Measurements from ENCODE around the gene ACLY. TPM values are rescaled to one million over a fixed set of nuclear protein-coding genes. Genes with fewer than 3 reads are reported as not detected.

ACLY gene
- total and polyA plus RNA-seq, 2 of the 13 experiments (the other 11 are each of a cell fraction or from before 2014, with no cell fraction given): 111 to 218 TPM

DNA sequence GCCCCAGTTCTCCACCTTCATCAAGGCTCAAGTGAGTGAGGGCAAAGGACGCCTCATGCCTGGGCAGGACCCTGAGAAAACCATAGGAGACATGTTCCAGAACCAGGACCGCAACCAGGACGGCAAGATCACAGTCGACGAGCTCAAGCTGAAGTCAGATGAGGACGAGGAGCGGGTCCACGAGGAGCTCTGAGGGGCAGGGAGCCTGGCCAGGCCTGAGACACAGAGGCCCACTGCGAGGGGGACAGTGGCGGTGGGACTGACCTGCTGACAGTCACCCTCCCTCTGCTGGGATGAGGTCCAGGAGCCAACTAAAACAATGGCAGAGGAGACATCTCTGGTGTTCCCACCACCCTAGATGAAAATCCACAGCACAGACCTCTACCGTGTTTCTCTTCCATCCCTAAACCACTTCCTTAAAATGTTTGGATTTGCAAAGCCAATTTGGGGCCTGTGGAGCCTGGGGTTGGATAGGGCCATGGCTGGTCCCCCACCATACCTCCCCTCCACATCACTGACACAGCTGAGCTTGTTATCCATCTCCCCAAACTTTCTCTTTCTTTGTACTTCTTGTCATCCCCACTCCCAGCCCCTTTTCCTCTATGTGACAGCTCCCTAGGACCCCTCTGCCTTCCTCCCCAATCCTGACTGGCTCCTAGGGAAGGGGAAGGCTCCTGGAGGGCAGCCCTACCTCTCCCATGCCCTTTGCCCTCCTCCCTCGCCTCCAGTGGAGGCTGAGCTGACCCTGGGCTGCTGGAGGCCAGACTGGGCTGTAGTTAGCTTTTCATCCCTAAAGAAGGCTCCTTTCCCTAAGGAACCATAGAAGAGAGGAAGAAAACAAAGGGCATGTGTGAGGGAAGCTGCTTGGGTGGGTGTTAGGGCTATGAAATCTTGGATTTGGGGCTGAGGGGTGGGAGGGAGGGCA is 96.3 kb downstream of the ACLY start (continued):
- no peak for TF ChIP-seq ZNF224 (CRISPR knock-in tag; IDR thresholded peaks at IDR 0.05)
- TF ChIP-seq ZNF562 (CRISPR knock-in tag; IDR thresholded peaks at IDR 0.05; ENCODE audit: borderline replicate concordance): no peak
- TF ChIP-seq ARID2 (CRISPR knock-in tag; IDR thresholded peaks at IDR 0.05; ENCODE audit: borderline replicate concordance): no peak
- TF ChIP-seq MAF1 (CRISPR knock-in tag; IDR thresholded peaks at IDR 0.05; ENCODE audit: borderline replicate concordance): no peak
- TF ChIP-seq ZNF329 (CRISPR knock-in tag; IDR thresholded peaks at IDR 0.05; ENCODE audit: low read depth): no peak
- TF ChIP-seq SIX4 (CRISPR knock-in tag; IDR thresholded peaks at IDR 0.05): no peak
- no peak for TF ChIP-seq ZNF383 (CRISPR knock-in tag; IDR thresholded peaks at IDR 0.05; ENCODE audit: borderline replicate concordance)
- TF ChIP-seq, protein P1, sequence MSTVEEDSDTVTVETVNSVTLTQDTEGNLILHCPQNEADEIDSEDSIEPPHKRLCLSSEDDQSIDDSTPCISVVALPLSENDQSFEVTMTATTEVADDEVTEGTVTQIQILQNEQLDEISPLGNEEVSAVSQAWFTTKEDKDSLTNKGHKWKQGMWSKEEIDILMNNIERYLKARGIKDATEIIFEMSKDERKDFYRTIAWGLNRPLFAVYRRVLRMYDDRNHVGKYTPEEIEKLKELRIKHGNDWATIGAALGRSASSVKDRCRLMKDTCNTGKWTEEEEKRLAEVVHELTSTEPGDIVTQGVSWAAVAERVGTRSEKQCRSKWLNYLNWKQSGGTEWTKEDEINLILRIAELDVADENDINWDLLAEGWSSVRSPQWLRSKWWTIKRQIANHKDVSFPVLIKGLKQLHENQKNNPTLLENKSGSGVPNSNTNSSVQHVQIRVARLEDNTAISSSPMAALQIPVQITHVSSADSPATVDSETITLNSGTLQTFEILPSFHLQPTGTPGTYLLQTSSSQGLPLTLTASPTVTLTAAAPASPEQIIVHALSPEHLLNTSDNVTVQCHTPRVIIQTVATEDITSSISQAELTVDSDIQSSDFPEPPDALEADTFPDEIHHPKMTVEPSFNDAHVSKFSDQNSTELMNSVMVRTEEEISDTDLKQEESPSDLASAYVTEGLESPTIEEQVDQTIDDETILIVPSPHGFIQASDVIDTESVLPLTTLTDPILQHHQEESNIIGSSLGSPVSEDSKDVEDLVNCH (CRISPR knock-in tag; IDR thresholded peaks at IDR 0.05): no peak
- no peak for TF ChIP-seq NFE2L2 (IDR thresholded peaks at IDR 0.05; ENCODE audit: low read length)
- no peak for TF ChIP-seq ZKSCAN5 (CRISPR knock-in tag; IDR thresholded peaks at IDR 0.05)
- no peak for TF ChIP-seq TEAD2 (CRISPR knock-in tag; IDR thresholded peaks at IDR 0.05)
- TF ChIP-seq, protein P2, sequence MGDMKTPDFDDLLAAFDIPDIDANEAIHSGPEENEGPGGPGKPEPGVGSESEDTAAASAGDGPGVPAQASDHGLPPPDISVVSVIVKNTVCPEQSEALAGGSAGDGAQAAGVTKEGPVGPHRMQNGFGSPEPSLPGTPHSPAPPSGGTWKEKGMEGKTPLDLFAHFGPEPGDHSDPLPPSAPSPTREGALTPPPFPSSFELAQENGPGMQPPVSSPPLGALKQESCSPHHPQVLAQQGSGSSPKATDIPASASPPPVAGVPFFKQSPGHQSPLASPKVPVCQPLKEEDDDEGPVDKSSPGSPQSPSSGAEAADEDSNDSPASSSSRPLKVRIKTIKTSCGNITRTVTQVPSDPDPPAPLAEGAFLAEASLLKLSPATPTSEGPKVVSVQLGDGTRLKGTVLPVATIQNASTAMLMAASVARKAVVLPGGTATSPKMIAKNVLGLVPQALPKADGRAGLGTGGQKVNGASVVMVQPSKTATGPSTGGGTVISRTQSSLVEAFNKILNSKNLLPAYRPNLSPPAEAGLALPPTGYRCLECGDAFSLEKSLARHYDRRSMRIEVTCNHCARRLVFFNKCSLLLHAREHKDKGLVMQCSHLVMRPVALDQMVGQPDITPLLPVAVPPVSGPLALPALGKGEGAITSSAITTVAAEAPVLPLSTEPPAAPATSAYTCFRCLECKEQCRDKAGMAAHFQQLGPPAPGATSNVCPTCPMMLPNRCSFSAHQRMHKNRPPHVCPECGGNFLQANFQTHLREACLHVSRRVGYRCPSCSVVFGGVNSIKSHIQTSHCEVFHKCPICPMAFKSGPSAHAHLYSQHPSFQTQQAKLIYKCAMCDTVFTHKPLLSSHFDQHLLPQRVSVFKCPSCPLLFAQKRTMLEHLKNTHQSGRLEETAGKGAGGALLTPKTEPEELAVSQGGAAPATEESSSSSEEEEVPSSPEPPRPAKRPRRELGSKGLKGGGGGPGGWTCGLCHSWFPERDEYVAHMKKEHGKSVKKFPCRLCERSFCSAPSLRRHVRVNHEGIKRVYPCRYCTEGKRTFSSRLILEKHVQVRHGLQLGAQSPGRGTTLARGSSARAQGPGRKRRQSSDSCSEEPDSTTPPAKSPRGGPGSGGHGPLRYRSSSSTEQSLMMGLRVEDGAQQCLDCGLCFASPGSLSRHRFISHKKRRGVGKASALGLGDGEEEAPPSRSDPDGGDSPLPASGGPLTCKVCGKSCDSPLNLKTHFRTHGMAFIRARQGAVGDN (CRISPR knock-in tag; IDR thresholded peaks at IDR 0.05): peak; percentile 33; the same call in 1 of the 2 replicates
- no peak for TF ChIP-seq STAG1 (CRISPR knock-in tag; IDR thresholded peaks at IDR 0.05)
- TF ChIP-seq, protein P3, sequence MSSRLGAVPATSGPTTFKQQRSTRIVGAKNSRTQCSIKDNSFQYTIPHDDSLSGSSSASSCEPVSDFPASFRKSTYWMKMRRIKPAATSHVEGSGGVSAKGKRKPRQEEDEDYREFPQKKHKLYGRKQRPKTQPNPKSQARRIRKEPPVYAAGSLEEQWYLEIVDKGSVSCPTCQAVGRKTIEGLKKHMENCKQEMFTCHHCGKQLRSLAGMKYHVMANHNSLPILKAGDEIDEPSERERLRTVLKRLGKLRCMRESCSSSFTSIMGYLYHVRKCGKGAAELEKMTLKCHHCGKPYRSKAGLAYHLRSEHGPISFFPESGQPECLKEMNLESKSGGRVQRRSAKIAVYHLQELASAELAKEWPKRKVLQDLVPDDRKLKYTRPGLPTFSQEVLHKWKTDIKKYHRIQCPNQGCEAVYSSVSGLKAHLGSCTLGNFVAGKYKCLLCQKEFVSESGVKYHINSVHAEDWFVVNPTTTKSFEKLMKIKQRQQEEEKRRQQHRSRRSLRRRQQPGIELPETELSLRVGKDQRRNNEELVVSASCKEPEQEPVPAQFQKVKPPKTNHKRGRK (CRISPR knock-in tag; IDR thresholded peaks at IDR 0.05): no peak
- no peak for TF ChIP-seq ZNF670 (CRISPR knock-in tag; IDR thresholded peaks at IDR 0.05; ENCODE audit: borderline replicate concordance)

Measured in HepG2 (cell line).